CD14-positive monocyte (primary cell): ENCODE measurements around the gene GNA12. TPM values are rescaled to one million over a fixed set of nuclear protein-coding genes. Genes with fewer than 3 reads are reported as not detected.
A peak's percentile ranks its signal among the peaks of the same experiment; 100 is the strongest.

Experiments used
- DNase-seq, 3 donors: peaks; one replicate each; pipeline ENCODE4 v3.0.0-alpha.2; 2011 to 2022
- H2AFZ ChIP-seq: 2 replicates; pipeline ENCODE4 v1.6.0; 2012; ENCODE audit warnings: mild to moderate bottlenecking, low read depth, low read length, inconsistent platforms; ENCODE audit not compliant: insufficient read depth, poor library complexity, severe bottlenecking
- H3K27ac ChIP-seq, 2 donors: 1 replicate in 1 of 2; 2 replicates in 1 of 2; pipeline ENCODE4 v1.5.1; 2012 to 2013; ENCODE audit warnings: low read length in 2 of 2, control low read depth in 1 of 2, inconsistent platforms in 1 of 2, low read depth in 1 of 2, mild to moderate bottlenecking in 1 of 2
- H3K27me3 ChIP-seq, 2 donors: one replicate each; pipeline versions ENCODE4 v1.6.0 to v1.6.1; 2011 to 2013; ENCODE audit warnings: low read length in 2 of 2; ENCODE audit not compliant: control insufficient read depth in 2 of 2, insufficient read depth in 2 of 2
- H3K36me3 ChIP-seq, 2 donors: replicated peaks in 1 of 2; 1 replicate in 1 of 2; 2 replicates in 1 of 2; pipeline versions ENCODE4 v1.5.1 to v1.6.1; 2012 to 2013; ENCODE audit warnings: low read length in 2 of 2, control low read depth in 1 of 2, inconsistent platforms in 1 of 2, mild to moderate bottlenecking in 1 of 2; ENCODE audit not compliant: insufficient read depth in 2 of 2, control insufficient read depth in 1 of 2
- H3K4me1 ChIP-seq, 2 donors: 1 replicate in 1 of 2; 2 replicates in 1 of 2; pipeline versions ENCODE4 v1.5.1 to v1.6.1; 2012 to 2013; ENCODE audit warnings: low read length in 2 of 2, control low read depth in 1 of 2, inconsistent platforms in 1 of 2, mild to moderate bottlenecking in 1 of 2, moderate library complexity in 1 of 2; ENCODE audit not compliant: insufficient read depth in 2 of 2, control insufficient read depth in 1 of 2
- H3K4me2 ChIP-seq: replicated peaks from 2 replicates; pipeline ENCODE3; 2012; ENCODE audit warnings: low read length, moderate library complexity, mild to moderate bottlenecking; ENCODE audit not compliant: poor library complexity, severe bottlenecking; ENCODE audit errors: extremely low read depth
- H3K4me3 ChIP-seq, 3 experiments: fragments of 200-600 bp in 1 of 3; sonication (generic) in 1 of 3; replicated peaks in 1 of 3; 1 replicate in 2 of 3; 2 replicates in 1 of 3; pipeline ENCODE4 v1.5.1; 2011 to 2013; ENCODE audit warnings: low read length in 3 of 3, mild to moderate bottlenecking in 3 of 3, control low read depth in 2 of 3, low read depth in 2 of 3, inconsistent platforms in 1 of 3, moderate library complexity in 1 of 3
- H3K79me2 ChIP-seq: 2 replicates; pipeline ENCODE4 v1.6.0; 2012; ENCODE audit warnings: mild to moderate bottlenecking, control low read depth, inconsistent platforms, low read length, moderate library complexity; ENCODE audit not compliant: insufficient read depth
- H3K9ac ChIP-seq: 2 replicates; pipeline ENCODE4 v1.6.0; 2017; ENCODE audit warnings: low read length, mild to moderate bottlenecking; ENCODE audit not compliant: insufficient read depth, poor library complexity, severe bottlenecking
- H3K9me3 ChIP-seq, 2 donors: replicated peaks in 1 of 2; 1 replicate in 1 of 2; 2 replicates in 1 of 2; pipeline versions ENCODE4 v1.5.1 to v1.6.1; 2012 to 2013; ENCODE audit warnings: low read length in 2 of 2, control low read depth in 1 of 2; ENCODE audit not compliant: control insufficient read depth in 1 of 2, insufficient read depth in 1 of 2
- H4K20me1 ChIP-seq: 2 replicates; pipeline ENCODE4 v1.6.0; 2012; ENCODE audit warnings: mild to moderate bottlenecking, low read length, control low read depth, moderate library complexity; ENCODE audit not compliant: insufficient read depth
- H3K27ac Mint-ChIP-seq, 7 donors: one replicate each; pipeline ENCODE4 v1.8.0; 2020; ENCODE audit warnings: mild to moderate bottlenecking in 7 of 7, mixed read lengths in 7 of 7, moderate library complexity in 6 of 7, inconsistent platforms in 2 of 7
- H3K27me3 Mint-ChIP-seq, 3 donors: one replicate each; pipeline ENCODE4 v1.8.0; 2021 to 2022; ENCODE audit warnings: low read depth in 3 of 3, mild to moderate bottlenecking in 3 of 3, mixed read lengths in 3 of 3, moderate library complexity in 3 of 3, inconsistent platforms in 1 of 3
- H3K36me3 Mint-ChIP-seq, 2 donors: one replicate each; pipeline ENCODE4 v1.8.0; 2020; ENCODE audit warnings: mixed read lengths in 2 of 2, inconsistent platforms in 1 of 2, mild to moderate bottlenecking in 1 of 2
- H3K4me1 Mint-ChIP-seq: one replicate; pipeline ENCODE4 v1.8.0; 2020; ENCODE audit warnings: mild to moderate bottlenecking, mixed read lengths
- H3K4me3 Mint-ChIP-seq, 2 donors: one replicate each; pipeline ENCODE4 v1.8.0; 2020; ENCODE audit warnings: mild to moderate bottlenecking in 2 of 2, mixed read lengths in 2 of 2, moderate library complexity in 1 of 2
- H3K9me3 Mint-ChIP-seq, 7 donors: one replicate each; pipeline ENCODE4 v1.8.0; 2020 to 2022; ENCODE audit warnings: mixed read lengths in 7 of 7, mild to moderate bottlenecking in 6 of 7, moderate library complexity in 6 of 7, inconsistent platforms in 2 of 7
- WGBS: methylation state at CpG from one replicate; pipeline ENCODE4 v1.1.5; 2013; ENCODE audit warnings: missing lambda C conversion rate; ENCODE audit not compliant: insufficient coverage; 5-methylcytosine and 5-hydroxymethylcytosine counted together
- intact Hi-C, 2 donors: fragments of 100-400 bp; cut with micrococcal nuclease; formaldehyde crosslinking; loops; one replicate each; pipeline versions ENCODE4 v1.15.0 to v1.15.1; 2023
- polyA plus RNA-seq, 3 donors: library from polyadenylated mRNA; depleted of rRNA in 1 of 3; unstranded in 2 of 3; stranded (reverse) in 1 of 3; fragments of 300-500 nt in 2 of 3; fragments of >200 nt in 1 of 3; fragmentation: Illumina TruSeq in 2 of 3; gene quantifications; 1 replicate in 2 of 3; 2 replicates in 1 of 3; pipeline ENCODE4 v1.2.3, GENCODE V29; 2012 to 2021
- TF ChIP-seq, protein P1 (sequence below): fragments of 200-600 bp; IDR thresholded peaks from one replicate; pipeline ENCODE4 v1.8.0; 2022; ENCODE audit warnings: antibody characterized with exemption, mild to moderate bottlenecking

GNA12 gene
- polyA plus RNA-seq, 3 donors = 3.4 to 25.9 (median 10.6) TPM

DNA sequence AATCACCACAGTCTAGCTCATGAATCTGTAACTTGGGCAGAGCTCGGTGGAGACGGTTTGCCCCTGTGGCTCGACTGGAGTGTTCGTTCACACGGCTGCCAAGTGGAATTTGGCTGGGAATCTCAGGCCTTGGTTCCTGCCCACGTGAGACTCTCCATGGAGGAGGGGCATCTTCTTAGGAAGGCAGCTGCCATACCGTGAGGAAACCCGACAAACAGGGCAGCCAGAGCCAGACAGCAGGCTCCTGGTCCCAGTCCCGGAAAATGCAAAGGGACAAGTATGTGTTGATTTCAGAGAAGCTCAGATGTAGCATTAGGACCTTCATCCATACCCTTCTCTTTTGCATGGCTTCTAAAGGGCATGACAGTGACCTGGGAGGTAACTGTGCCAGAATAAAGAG lies 129.5 kb downstream of the GNA12 start:
- Mint-ChIP-seq H3K27ac (peak overlapping the region in 1 of 7 donors; percentile 68), H3K4me3 (no peak overlapping the region), H3K4me1 (peaks cover 68% of the 10 kb centered on the region), H3K36me3 (peaks cover 18 to 34% of the 10 kb centered on the region in 2 donors), H3K9me3 (peaks cover 3 to 14% (median 6%) of the 10 kb centered on the region in 7 donors), H3K27me3 (peaks cover 36 to 68% (median 40%) of the 10 kb centered on the region in 3 donors)
- Histone ChIP-seq H3K79me2 (no peaks in the 10 kb centered on the region), H3K4me2 (no peak overlapping the region), H3K9ac (no peak overlapping the region), H3K36me3 (no peaks in the 10 kb centered on the region), H3K4me3 (no peak overlapping the region), H4K20me1 (no peaks in the 10 kb centered on the region), H3K27me3 (peaks cover 0 to 28% of the 10 kb centered on the region in 2 donors), H2AFZ (no peak overlapping the region), H3K4me1 (peaks cover 46 to 60% of the 10 kb centered on the region in 2 donors), H3K9me3 (peaks cover 0 to 5% of the 10 kb centered on the region in 2 donors), H3K27ac (no peak overlapping the region)
- no peak for DNase-seq
- intact Hi-C loops = loop anchor here in 1 of 2 donors (5.0 kb wide), 2 partner anchors 43 to 108 kb away; no protein-coding TSS in a partner anchor
- TF ChIP-seq, protein P1, sequence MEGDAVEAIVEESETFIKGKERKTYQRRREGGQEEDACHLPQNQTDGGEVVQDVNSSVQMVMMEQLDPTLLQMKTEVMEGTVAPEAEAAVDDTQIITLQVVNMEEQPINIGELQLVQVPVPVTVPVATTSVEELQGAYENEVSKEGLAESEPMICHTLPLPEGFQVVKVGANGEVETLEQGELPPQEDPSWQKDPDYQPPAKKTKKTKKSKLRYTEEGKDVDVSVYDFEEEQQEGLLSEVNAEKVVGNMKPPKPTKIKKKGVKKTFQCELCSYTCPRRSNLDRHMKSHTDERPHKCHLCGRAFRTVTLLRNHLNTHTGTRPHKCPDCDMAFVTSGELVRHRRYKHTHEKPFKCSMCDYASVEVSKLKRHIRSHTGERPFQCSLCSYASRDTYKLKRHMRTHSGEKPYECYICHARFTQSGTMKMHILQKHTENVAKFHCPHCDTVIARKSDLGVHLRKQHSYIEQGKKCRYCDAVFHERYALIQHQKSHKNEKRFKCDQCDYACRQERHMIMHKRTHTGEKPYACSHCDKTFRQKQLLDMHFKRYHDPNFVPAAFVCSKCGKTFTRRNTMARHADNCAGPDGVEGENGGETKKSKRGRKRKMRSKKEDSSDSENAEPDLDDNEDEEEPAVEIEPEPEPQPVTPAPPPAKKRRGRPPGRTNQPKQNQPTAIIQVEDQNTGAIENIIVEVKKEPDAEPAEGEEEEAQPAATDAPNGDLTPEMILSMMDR = no peak
- WGBS = over 99% methylated on average over 9 of the region's 9 CpGs

- no peak overlapping the region for H3K9ac ChIP-seq
- no peaks in the 10 kb centered on the region for H3K36me3 ChIP-seq
- peaks cover 34 to 69% (median 37%) of the 10 kb centered on the region in 3 donors for H3K27me3 Mint-ChIP-seq
- peak overlapping the region in 1 of 7 donors; percentile 54 for H3K27ac Mint-ChIP-seq
- no peak for DNase-seq
- H4K20me1 ChIP-seq = no peaks in the 10 kb centered on the region
- H3K36me3 Mint-ChIP-seq = peaks cover 16 to 34% of the 10 kb centered on the region in 2 donors
- H3K4me1 ChIP-seq = peaks cover 51 to 62% of the 10 kb centered on the region in 2 donors
- TF ChIP-seq, protein P1 = no peak
- H3K79me2 ChIP-seq = no peaks in the 10 kb centered on the region
- peaks cover 0 to 25% of the 10 kb centered on the region in 2 donors for H3K27me3 ChIP-seq
- intact Hi-C loops = no loop called here
- peak overlapping the region in 1 of 2 donors; percentile 60 for H3K4me3 Mint-ChIP-seq
- H3K4me1 Mint-ChIP-seq = peaks cover 68% of the 10 kb centered on the region
- no peak overlapping the region for H3K4me2 ChIP-seq
- 100% methylated on average over 2 of the region's 12 CpGs for WGBS
- no peak overlapping the region for H3K27ac ChIP-seq
- peaks cover 3 to 14% (median 6%) of the 10 kb centered on the region in 7 donors for H3K9me3 Mint-ChIP-seq
- H2AFZ ChIP-seq = no peak overlapping the region
- H3K9me3 ChIP-seq = peaks cover 0 to 5% of the 10 kb centered on the region in 2 donors
- no peak overlapping the region for H3K4me3 ChIP-seq
Observed at GRCh38 chr7:2713978-2714377, 130.1 kb downstream of the GNA12 start.
